ENCODE measurements around the gene TMEM250.

DNA sequence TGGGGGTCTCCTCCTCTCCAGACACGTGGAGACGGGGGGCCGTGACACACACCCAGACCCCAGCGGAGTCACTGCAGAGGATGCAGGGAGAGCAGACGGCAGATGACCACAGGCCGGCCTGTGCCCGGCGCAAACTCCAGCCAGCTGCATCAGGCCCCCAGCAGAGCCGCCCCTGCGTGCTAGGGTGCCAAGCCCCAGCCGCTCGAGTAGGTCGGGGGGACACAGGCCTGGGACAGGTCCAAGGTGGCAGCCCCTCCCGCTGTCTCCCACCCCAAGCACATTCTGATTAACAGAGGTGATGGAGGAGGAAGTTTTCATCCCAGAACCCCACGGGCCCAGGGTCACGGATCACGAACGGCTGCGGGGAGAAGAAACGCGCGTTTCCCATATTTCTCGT lies 38.0 kb downstream of the TMEM250 start:
- TF ChIP-seq, protein P1, sequence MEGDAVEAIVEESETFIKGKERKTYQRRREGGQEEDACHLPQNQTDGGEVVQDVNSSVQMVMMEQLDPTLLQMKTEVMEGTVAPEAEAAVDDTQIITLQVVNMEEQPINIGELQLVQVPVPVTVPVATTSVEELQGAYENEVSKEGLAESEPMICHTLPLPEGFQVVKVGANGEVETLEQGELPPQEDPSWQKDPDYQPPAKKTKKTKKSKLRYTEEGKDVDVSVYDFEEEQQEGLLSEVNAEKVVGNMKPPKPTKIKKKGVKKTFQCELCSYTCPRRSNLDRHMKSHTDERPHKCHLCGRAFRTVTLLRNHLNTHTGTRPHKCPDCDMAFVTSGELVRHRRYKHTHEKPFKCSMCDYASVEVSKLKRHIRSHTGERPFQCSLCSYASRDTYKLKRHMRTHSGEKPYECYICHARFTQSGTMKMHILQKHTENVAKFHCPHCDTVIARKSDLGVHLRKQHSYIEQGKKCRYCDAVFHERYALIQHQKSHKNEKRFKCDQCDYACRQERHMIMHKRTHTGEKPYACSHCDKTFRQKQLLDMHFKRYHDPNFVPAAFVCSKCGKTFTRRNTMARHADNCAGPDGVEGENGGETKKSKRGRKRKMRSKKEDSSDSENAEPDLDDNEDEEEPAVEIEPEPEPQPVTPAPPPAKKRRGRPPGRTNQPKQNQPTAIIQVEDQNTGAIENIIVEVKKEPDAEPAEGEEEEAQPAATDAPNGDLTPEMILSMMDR (optimal IDR thresholded peaks at IDR 0.05 in 1 of 3, IDR thresholded peaks at IDR 0.05 in 1 of 3, conservative IDR thresholded peaks at IDR 0.05 in 1 of 3; ENCODE audit: extremely low read depth in 1 of 3, insufficient read depth in 2 of 3, low read length in 3 of 3): no peak
- no peak for TF ChIP-seq EZH2 (IDR thresholded peaks at IDR 0.05; ENCODE audit: low read length)

Data from keratinocyte (primary cell).